Body of pancreas (tissue), 4 donors: ENCODE measurements around the gene PPFIBP2.

Experiments
- CTCF ChIP-seq, 7 experiments: fragments of 450-650 bp in 4 of 7; fragments of 200-600 bp in 3 of 7; sonication (generic) in 3 of 7; IDR thresholded peaks; one replicate each; pipeline ENCODE4 v1.5.1; 2016 to 2019; ENCODE audit warnings: antibody characterized with exemption in 7 of 7
- POLR2A ChIP-seq, 3 donors: fragments of 450-650 bp; IDR thresholded peaks; one replicate each; pipeline ENCODE4 v1.6.1; 2016; ENCODE audit warnings: antibody characterized with exemption in 3 of 3, mild to moderate bottlenecking in 2 of 3

- TF ChIP-seq CTCF (IDR thresholded peaks at IDR 0.05) (no peak), POLR2A (IDR thresholded peaks at IDR 0.05) (no peak)
Measured at GRCh38 chr11:7545611-7546010, 31.8 kb downstream of the PPFIBP2 start.
